Endodermal cell (in vitro differentiated cells): Measurements from ENCODE around the gene SORCS2. TPM values are rescaled to one million over a fixed set of nuclear protein-coding genes. Genes with fewer than 3 reads are reported as not detected.

Source experiments
- DNase-seq: peaks from one replicate; pipeline ENCODE4 v3.0.0-alpha.2; 2017
- H3K27ac ChIP-seq: 2 replicates; pipeline ENCODE4 v1.5.1; 2013; ENCODE audit warnings: mild to moderate bottlenecking, low read depth, low read length, moderate library complexity
- H3K27me3 ChIP-seq: 2 replicates; pipeline ENCODE4 v1.6.1; 2013; ENCODE audit warnings: mild to moderate bottlenecking, low read length, moderate library complexity; ENCODE audit not compliant: insufficient read depth, control insufficient read depth, poor library complexity, severe bottlenecking
- H3K36me3 ChIP-seq: 2 replicates; pipeline ENCODE4 v1.7.0; 2013; ENCODE audit warnings: mild to moderate bottlenecking, low read length, moderate library complexity; ENCODE audit not compliant: control insufficient read depth, insufficient read depth
- H3K4me1 ChIP-seq: one replicate; pipeline ENCODE4 v1.7.0; 2013; ENCODE audit warnings: low read length; ENCODE audit not compliant: control insufficient read depth, insufficient read depth
- H3K4me3 ChIP-seq: 2 replicates; pipeline ENCODE4 v1.5.1; 2013; ENCODE audit warnings: mild to moderate bottlenecking, low read length, moderate library complexity
- H3K9ac ChIP-seq: 2 replicates; pipeline ENCODE4 v1.6.1; 2013; ENCODE audit warnings: mild to moderate bottlenecking, low read length, moderate library complexity; ENCODE audit not compliant: poor library complexity, severe bottlenecking; ENCODE audit errors: extremely low read depth
- H3K9me3 ChIP-seq: 2 replicates; pipeline ENCODE4 v1.6.1; 2013; ENCODE audit warnings: mild to moderate bottlenecking, low read length, moderate library complexity; ENCODE audit not compliant: control insufficient read depth
- H3K27ac Mint-ChIP-seq: 2 replicates; pipeline ENCODE4 v1.8.0; 2020; ENCODE audit warnings: mixed read lengths
- H3K27me3 Mint-ChIP-seq: 2 replicates; pipeline ENCODE4 v1.8.0; 2021; ENCODE audit warnings: mild to moderate bottlenecking, mixed read lengths; ENCODE audit not compliant: insufficient read depth
- H3K36me3 Mint-ChIP-seq: 2 replicates; pipeline ENCODE4 v1.8.0; 2020; ENCODE audit warnings: low read depth, mixed read lengths
- H3K4me1 Mint-ChIP-seq: 2 replicates; pipeline ENCODE4 v1.8.0; 2020; ENCODE audit warnings: mixed read lengths
- H3K4me3 Mint-ChIP-seq: 2 replicates; pipeline ENCODE4 v1.8.0; 2020; ENCODE audit warnings: mild to moderate bottlenecking, moderate library complexity, mixed read lengths
- H3K9me3 Mint-ChIP-seq: 2 replicates; pipeline ENCODE4 v1.8.0; 2020; ENCODE audit warnings: mild to moderate bottlenecking, mixed read lengths
- WGBS, 2 experiments: methylation state at CpG; one replicate each; pipeline versions ENCODE4 v1.1.5 to v1.1.7; 2013; ENCODE audit warnings: missing lambda C conversion rate in 2 of 2, mixed read lengths in 1 of 2; ENCODE audit not compliant: insufficient coverage in 1 of 2, insufficient read length in 1 of 2; 5-methylcytosine and 5-hydroxymethylcytosine counted together
- total RNA-seq, 2 donors: library from RNA; stranded (reverse); fragmentation: NEBNext Ultra II Directional in 1 of 2; extraction: Animal tissue kit (Norgen Biotek cat#: 25700) in 1 of 2; gene quantifications; 2 replicates in 1 of 2; 3 replicates in 1 of 2; pipeline ENCODE4 v1.2.1, GENCODE V29; 2021
- TF ChIP-seq, protein P1 (sequence below): fragments of 200-600 bp; sonication (generic); conservative IDR thresholded peaks from 2 replicates; pipeline ENCODE4 v1.5.0; 2021; ENCODE audit warnings: antibody characterized with exemption, mild to moderate bottlenecking

Gene SORCS2
- total RNA-seq, 2 donors from 2014 or later: 1.4 to 1.9 TPM

- Histone ChIP-seq H3K4me3 (no peak overlapping the region), H3K27ac (no peak overlapping the region), H3K9ac (no peak overlapping the region), H3K9me3 (peaks cover 5% of the 10 kb centered on the region), H3K27me3 (no peaks in the 10 kb centered on the region), H3K4me1 (no peaks in the 10 kb centered on the region), H3K36me3 (no peaks in the 10 kb centered on the region)
- Mint-ChIP-seq H3K27me3 (no peaks in the 10 kb centered on the region), H3K36me3 (no peaks in the 10 kb centered on the region), H3K4me1 (no peaks in the 10 kb centered on the region), H3K9me3 (no peaks in the 10 kb centered on the region), H3K27ac (no peak overlapping the region), H3K4me3 (no peak overlapping the region)
- WGBS, 2 experiments: 87 to 97% methylated on average over 3 to 11 of the region's 11 CpGs
- no peak for DNase-seq
- TF ChIP-seq, protein P1, sequence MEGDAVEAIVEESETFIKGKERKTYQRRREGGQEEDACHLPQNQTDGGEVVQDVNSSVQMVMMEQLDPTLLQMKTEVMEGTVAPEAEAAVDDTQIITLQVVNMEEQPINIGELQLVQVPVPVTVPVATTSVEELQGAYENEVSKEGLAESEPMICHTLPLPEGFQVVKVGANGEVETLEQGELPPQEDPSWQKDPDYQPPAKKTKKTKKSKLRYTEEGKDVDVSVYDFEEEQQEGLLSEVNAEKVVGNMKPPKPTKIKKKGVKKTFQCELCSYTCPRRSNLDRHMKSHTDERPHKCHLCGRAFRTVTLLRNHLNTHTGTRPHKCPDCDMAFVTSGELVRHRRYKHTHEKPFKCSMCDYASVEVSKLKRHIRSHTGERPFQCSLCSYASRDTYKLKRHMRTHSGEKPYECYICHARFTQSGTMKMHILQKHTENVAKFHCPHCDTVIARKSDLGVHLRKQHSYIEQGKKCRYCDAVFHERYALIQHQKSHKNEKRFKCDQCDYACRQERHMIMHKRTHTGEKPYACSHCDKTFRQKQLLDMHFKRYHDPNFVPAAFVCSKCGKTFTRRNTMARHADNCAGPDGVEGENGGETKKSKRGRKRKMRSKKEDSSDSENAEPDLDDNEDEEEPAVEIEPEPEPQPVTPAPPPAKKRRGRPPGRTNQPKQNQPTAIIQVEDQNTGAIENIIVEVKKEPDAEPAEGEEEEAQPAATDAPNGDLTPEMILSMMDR: no peak
Observed at GRCh38 chr4:7313991-7314390, 121.7 kb downstream of the SORCS2 start.

GRCh38 chr4:7315286-7315685 lies 122.9 kb downstream of the SORCS2 start:
- Histone ChIP-seq H3K27me3 (no peaks in the 10 kb centered on the region), H3K36me3 (no peaks in the 10 kb centered on the region), H3K4me3 (no peak overlapping the region), H3K4me1 (no peaks in the 10 kb centered on the region), H3K9ac (no peak overlapping the region), H3K9me3 (peaks cover 6% of the 10 kb centered on the region), H3K27ac (no peak overlapping the region)
- no peak overlapping the region for H3K4me3 Mint-ChIP-seq
- no peaks in the 10 kb centered on the region for H3K36me3 Mint-ChIP-seq
- TF ChIP-seq, protein P1: no peak
- no peak overlapping the region for H3K27ac Mint-ChIP-seq
- DNase-seq: no peak
- WGBS, 2 experiments: 92% methylated on average over 4 of the region's 4 CpGs; no CpG with 5 or more reads in 1 of the 2 experiments
- H3K4me1 Mint-ChIP-seq: no peaks in the 10 kb centered on the region
- no peaks in the 10 kb centered on the region for H3K9me3 Mint-ChIP-seq
- no peaks in the 10 kb centered on the region for H3K27me3 Mint-ChIP-seq

DNA sequence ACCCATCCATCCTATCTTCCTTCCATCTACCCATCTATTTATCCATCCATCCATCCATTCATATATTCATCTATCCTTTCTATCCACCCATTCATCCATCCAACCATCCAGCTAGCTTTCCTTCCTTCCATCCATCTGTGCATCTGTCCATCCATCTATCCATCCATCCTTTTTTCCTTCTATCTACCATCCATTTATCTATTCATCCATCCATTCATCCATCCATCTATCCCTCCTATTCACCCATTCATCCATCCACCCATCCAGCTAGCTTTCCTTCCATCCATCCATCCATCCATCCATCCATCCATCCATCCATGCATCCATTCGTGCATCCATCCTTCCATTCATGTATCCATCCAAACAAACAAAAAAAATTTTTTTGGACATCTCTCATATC lies 123.6 kb downstream of the SORCS2 start:
- no peaks in the 10 kb centered on the region for H3K4me1 ChIP-seq
- WGBS, 2 experiments: 80 to 95% methylated on average over 1 of the region's 1 CpG
- Mint-ChIP-seq H3K4me3 (no peak overlapping the region), H3K4me1 (no peaks in the 10 kb centered on the region), H3K27me3 (no peaks in the 10 kb centered on the region), H3K27ac (no peak overlapping the region), H3K9me3 (no peaks in the 10 kb centered on the region), H3K36me3 (no peaks in the 10 kb centered on the region)
- peaks cover 6% of the 10 kb centered on the region for H3K9me3 ChIP-seq
- H3K4me3 ChIP-seq: no peak overlapping the region
- TF ChIP-seq, protein P1: no peak
- no peaks in the 10 kb centered on the region for H3K27me3 ChIP-seq
- DNase-seq: no peak
- H3K9ac ChIP-seq: no peak overlapping the region
- no peak overlapping the region for H3K27ac ChIP-seq
- no peaks in the 10 kb centered on the region for H3K36me3 ChIP-seq
